GM19351 (cell line): ENCODE measurements around the gene C9orf50.
"Not testable (repeated sequence)": the region's sequence is repeated elsewhere in the genome, so short reads cannot be mapped to it uniquely, and the experiment has no call there.

Source experiments
- ATAC-seq: cut with Tn5 transposase; IDR thresholded peaks from one replicate; pipeline ENCODE4 v1.9.1; 2021; ENCODE audit warnings: mild to moderate bottlenecking, moderate library complexity; ENCODE audit not compliant: unreplicated experiment

Gene C9orf50, protein sequence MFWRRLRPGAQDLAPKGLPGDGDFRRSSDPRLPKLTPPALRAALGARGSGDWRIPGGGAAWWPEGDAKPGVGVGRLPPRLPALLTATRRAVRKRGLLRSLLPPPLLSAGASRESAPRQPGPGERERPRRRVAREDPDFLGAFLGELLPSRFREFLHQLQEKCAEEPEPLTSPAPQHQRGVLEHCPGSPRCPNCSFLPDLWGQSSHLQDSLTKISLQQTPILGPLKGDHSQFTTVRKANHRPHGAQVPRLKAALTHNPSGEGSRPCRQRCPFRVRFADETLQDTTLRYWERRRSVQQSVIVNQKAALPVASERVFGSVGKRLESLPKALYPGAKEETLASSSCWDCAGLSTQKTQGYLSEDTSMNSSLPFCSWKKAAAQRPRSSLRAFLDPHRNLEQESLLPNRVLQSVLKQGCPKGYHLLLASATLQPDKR

DNA sequence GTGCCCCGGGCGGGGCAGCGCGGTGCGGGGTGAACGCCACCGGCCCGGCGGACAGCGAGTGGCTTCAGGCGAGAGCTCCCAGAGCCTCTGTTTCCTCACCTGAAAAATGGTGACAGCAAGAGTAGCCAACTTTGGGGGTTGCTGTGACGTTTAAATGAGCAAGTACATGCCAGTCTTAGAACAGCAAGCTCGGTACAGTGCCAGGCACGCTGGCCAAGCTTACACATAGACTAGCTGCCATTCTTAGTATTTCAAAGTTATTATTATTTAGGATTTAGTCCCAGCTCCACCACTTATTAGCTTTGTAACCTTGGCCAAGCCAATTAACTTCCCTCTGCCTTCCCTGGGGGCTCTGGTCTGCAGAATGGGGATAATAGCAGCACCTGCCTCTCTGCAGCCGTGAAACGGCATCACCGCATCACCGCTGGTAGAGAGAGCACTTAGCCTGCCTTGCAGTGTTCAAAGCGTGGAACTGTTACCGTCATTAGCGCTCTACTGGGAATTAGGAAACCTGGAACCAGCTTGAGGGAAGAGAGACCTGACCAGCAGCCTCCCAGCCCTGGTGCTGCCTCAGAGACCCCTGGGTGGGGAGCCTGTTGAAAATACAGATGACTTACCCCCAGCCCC, at the start of gene C9orf50:
C9orf50 (minus strand) TSS at position 433 of the 627 bp plus-strand sequence. CDS start 527 bp downstream, outside the sequence.
- no peak for ATAC-seq

DNA sequence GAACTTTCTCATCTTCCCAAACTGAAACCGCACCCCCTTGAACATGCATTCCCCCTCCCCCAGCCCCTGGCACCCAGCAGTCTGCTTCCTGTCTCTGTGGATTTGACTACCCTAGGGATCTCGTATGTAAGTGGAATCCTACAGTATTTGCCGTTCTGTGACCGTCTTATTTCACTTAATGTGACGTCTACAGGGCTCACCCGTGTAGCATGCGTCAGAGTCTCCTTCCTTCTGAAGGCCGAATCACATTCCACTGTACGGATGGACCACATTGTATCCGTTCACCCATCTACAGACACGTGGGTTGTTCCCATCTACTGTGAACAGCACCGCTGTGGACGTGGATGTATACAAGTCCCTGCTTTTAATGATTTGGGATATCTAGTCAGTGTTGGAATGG, 49.0 kb upstream of the C9orf50 start:
- no peak for ATAC-seq

DNA sequence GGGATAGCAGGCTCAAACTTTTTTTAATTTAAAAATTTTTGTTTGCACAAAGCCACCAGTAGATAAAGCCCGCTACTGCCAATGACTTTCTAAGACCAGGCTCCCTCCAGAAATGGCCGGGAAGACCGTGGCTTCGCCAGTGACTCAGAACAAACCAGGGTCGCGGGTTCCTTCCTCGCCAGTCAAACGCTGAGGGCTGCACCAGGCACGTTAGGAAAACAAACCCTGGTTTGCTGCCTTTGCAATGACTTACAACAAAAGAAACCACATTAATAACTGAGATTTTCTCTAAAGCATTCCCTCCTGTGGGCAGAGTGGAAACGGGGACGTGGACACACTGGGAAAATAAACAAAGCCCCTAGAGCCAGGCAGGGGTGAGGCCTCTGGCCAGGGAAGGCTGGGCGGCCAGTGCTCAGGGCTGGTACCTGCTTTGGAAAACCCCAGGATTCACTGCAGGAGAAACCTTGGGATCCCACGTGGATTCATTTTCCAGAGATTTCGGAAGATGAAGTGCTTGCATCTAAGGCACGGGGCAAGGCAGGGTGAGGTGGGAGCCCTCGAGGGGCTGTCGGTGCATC, 48.3 kb upstream of the C9orf50 start:
- ATAC-seq, result no peak

DNA sequence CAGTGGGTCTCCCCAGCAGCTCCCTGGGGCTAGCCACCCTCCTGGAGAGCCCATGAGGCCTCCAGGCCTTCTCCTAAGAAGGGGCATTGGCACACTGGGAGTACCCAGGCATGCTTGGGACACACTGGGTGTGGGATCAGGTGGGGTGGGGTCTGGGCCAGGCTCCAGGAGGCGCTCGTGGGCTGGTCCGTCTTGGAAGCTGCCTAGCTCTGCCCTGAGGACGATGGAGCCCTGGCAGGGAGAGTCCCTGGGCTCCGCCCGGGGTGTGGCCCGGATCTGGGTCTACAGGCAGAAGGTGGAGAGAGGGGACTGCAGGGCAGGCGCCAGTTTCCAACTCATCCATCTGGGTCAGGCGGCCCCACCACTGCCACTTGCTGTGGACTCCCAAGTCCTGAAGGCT, 46.9 kb upstream of the C9orf50 start:
- no peak for ATAC-seq

DNA sequence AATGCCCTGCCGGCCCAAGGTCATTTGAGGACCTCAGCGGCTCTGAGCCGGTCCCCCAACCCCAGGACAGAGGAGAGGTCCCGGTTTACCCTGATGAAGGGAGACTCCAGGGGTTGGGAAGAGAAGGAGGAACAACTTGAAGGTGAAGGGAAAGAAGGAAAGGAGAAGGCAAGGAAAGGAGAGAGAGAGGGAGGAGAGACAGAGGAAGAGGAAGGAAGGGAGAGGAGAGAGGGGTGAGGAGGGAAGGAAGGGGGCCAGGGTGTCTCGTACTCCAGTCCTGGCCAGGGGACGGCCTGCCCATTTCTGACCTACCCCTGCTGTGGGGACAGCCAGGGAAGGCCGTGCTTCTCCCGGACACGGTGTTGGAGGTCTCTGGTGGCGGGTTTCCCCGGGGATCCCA, 46.5 kb upstream of the C9orf50 start:
- ATAC-seq, result no peak

DNA sequence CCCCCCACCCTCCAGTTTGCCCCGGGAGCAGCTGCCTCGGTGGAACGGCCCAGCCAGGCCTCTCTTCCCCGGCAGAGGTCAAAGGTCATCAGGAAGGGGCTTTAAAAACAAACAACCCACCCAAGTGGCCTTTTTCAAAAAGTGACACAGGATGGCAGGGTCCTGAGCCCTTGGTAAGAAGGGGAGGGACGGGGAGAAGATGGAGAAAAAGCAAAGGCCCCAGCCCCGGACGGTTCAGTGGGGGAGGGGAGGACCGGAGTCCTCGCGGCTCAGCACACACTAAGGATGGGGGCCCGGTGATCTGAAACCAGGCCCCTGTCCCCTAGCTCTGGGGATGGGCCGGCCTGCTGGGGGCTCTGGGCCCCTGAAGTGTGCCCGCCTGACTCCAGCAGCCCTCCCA, 45.7 kb upstream of the C9orf50 start:
- ATAC-seq, result no peak

DNA sequence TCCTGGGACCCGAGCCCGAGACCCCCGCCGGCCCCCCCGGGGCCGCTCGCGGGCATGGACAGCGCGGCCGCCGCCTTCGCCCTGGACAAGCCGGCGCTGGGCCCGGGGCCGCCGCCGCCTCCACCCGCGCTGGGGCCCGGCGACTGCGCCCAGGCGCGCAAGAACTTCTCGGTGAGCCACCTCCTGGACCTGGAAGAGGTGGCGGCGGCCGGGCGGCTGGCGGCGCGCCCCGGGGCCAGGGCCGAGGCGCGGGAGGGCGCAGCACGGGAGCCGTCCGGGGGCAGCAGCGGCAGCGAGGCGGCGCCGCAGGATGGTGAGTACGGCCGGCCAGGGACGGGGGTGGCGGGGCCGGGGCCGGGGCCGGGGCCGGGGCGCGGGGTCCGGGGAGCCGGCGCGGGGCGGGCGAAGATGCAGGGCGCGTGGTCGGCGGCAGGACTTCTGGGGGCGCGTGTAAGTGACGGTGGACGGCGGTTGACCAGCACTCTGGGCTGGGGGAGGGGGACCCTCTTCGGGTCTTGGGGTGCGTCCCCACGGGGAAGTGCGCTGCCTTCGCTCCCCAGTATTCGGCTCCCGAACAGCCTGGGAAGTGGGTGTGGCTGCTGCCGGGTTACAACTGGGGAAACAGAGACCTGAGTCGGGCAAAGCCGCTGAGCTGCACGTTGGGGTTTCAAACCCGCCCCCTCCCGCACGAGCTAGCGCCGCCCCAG, 45.1 kb upstream of the C9orf50 start:
- ATAC-seq, result no peak

DNA sequence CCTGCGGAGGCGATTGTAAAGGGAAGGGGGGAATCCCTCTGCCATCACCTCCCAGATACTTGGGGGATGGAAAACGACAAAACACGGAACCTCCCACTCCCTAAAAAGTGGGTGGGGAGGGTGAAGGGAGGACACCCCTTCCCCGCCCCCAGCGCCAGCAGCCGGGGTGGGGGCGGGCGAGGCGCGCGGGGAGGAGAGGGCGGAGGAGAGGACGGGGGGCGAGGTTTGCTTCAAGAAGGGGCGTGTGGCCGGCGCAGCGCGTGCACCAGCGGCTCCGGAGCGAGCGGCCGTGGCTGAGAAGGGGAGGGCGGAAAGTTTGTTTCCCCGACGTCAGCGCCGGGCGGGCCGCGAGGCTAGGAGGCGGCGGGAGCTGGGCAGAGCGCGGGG, 44.5 kb upstream of the C9orf50 start, which contains the start of gene PRRX2:
PRRX2 (plus strand) TSS at position 259 of the 387 bp plus-strand sequence. CDS start 221 bp downstream, outside the sequence.
- ATAC-seq, result no peak

DNA sequence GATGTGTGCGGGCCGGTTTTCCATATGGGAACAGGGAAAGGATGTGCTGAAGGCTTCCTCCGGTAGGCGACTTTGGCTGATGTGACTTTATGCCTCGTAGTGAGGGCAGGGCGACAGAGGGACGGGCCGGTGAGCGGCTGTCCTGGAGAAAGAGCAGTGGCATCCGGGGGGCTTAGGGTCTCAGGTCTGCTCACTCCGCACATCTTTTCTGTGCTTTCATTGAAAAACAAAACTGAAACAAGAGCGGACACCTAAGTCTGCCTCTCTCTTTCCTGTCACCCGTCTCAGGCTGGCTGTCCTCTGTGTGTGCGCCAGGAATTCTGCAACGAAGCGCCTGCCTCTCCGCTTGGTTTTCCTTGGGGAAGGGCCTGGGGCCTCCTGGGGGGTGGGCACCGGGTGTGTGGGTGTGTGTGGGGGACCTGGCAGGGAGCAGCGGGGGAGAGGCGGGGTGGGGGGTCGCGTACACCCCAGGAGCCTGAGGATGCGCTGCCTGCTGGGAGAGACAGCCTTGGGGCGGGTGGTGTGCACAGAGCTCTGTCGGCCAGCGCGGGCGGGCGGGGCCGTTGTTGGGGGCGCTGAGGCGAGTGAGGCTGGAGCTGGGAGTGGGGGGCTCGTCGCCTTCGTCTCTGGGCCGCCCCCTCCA, 44.0 kb upstream of the C9orf50 start:
- ATAC-seq, result no peak

DNA sequence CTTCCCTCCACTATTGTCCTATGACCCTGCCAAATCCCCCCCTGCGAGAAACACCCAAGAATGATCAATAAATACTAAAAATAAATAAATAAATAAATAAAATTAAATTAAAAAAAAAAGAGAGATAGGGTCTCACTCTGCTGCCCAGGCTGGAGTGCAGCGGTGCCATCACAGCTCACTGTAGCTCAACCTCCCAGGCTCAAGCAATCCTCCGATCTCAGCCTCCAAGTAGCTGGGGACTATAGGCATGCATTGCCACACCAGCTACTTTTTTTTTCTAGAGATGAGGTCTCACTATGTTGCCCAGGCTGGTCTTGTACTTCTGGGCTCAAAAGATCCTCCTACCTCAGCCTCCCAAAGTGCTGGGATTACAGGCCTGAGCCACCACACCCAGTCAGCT, 41.3 kb upstream of the C9orf50 start:
- ATAC-seq, result not testable (repeated sequence)

DNA sequence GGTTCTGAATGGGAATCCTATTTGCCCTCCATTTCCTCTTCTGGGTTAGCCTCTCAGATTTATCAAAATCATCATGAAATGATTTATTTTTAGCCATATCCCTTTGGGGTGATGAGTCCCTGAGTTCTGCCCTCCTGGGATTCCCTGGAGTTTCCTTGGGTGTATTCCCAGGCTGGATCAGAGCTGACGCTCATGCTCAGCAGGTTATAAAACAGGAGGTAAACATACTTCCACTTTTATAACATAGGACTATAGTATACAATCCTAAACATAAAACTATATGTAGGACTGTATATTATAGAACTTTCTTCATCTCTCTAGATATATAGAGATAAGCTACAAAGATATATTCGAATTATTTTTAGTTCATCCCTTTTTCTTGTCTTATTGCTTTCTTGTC, 40.1 kb upstream of the C9orf50 start:
- no peak for ATAC-seq

DNA sequence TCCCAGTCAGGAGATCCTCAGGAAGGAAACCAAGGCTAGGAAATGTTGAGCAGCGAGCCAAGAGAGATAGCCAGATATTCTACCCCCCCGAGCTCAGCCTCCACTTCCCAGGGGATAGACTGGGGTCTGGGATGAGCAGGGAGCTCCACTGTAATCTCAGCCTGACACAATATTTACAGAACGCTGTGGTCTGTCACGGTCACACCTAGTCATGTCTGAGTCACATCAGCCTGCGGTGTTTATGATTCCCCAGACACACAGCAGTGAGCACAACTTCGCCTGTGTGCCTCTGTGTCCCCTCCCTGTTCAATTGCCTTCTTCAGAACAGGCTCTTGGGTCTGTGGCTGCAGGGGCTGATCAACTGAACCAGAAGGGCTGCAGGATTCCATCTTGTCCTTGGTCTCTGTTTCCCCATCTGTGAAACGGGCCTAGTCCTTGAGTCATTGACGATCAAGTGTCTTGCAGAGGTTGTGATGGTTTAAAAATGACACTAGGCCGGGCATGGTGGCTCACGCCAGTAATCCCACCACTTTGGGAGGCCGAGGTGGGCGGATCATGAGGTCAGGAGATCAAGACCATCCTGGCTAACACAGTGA, 36.0 kb upstream of the C9orf50 start:
- ATAC-seq, result no peak

DNA sequence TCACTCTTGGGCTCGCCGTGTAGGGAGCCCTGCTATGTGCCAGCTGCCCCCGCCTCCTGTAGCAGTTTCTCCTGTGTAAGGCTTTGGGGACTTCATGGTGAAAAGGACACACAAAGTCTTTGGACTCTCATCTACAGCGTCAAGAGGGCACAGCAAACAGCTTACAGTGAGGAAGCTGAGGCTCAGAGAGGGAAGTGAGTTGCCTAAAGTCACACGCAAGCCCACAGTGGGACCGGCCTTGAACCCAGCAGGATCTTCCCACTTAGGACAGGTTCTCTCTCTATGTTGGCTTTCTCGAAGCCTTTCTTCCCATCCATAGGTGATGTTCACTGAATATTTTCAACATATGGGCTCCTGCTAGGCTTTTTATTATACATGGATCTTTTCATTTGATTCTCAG, 34.8 kb upstream of the C9orf50 start:
- ATAC-seq, result no peak

DNA sequence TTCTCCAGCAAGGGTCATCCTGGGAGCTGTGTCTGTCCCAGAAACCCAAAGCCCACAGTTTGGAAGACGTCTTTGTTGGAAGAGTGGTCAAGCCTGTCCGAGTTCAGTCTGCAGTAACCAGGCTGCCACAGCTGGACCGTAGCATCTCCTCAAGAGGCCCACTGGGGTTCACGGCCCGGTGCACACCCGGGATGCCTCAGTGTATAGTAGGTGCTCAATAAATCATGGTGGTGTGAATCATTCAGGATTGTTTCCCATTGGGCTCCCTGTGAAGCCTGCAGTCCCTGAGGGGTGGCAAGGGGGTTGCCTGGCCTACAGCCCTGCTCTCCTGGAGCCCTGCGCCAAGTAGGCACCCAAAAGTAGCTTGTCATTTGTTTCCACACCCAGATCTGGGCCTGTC, 34.3 kb upstream of the C9orf50 start:
- ATAC-seq, result no peak

DNA sequence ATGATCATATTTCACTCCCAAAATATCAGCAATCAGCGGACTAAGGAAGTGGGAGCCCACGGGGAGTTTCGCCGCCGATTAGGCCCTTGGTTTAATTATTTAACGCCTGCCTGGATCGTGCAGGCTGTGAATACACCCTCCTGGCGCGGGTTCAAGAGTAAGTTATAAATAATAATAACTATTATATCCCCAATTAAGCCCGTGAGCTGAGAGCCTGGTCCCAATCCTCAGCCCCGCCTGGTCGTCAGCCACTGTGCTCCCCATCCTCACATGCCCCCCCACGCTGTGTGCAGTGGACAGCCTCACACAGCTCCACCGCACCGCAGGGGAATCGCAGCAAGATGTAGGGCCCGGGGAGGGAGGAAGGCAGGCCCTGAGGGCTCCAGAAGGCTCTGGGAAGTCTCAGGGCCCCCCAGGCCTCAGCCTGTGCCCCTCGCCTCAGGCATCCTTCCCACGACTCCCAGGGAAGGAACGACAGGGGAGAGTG, 33.7 kb upstream of the C9orf50 start:
- no peak for ATAC-seq

DNA sequence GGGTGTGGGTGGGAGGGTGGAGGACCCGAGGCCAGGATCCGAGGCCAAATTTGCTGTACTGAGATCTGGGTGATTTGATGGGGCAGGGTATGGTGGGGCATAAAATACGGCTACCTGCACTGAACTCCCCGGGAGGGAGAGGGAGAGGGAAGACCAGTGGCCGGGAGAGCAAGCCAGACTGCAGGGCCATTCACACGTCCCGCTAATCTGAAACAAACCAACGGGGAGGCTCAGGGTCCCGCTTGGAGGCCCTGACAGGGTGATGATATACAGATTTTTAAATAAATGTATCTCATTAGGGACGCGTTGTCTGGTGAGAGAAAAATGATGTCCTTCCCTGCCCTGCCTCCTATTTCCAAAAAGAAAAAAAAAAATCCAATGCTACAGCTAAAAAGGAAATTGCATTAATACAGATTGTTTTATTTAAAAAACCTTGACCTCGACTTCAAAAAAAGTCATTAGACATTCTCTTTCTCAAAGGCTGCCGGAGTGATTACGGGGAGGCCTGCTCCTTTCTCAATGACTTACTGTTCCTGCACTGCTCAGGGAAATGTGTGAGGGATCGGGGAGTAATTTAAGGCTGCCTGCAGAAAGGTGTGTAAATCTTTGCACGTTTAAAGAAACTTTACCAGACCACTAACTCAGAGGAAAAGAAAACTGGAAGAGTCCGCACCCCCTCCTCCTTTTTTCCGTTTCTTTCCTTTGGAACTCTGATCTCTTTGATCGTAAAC, 33.1 kb upstream of the C9orf50 start:
- ATAC-seq, result no peak

DNA sequence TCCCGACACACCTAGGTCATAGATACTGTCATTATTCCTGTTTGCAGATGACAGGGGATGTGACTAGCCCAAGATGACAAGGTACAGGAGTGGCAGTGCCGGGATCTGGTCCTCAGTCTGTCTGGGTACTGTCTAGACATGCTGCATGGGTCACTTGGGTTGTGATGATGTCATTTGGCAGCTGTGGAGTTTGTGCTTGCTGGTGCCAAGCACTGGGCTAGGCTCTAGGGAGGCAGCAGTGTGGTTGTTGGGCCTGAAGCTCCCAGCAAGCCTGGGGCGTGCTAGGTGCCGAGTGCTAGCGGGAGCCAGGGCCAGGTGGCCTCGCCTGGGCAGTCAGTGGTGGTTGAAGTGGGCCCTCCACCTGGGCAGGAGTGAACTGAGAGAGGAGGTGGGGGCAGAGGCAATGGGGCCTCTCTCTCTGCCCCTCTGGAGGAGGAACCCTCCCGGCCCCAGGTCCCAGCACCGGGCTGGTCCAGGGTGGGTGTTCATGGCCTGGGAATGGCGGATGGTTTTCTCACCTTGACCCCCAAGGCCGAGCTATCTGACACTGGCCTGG, 29.9 kb upstream of the C9orf50 start:
- no peak for ATAC-seq

DNA sequence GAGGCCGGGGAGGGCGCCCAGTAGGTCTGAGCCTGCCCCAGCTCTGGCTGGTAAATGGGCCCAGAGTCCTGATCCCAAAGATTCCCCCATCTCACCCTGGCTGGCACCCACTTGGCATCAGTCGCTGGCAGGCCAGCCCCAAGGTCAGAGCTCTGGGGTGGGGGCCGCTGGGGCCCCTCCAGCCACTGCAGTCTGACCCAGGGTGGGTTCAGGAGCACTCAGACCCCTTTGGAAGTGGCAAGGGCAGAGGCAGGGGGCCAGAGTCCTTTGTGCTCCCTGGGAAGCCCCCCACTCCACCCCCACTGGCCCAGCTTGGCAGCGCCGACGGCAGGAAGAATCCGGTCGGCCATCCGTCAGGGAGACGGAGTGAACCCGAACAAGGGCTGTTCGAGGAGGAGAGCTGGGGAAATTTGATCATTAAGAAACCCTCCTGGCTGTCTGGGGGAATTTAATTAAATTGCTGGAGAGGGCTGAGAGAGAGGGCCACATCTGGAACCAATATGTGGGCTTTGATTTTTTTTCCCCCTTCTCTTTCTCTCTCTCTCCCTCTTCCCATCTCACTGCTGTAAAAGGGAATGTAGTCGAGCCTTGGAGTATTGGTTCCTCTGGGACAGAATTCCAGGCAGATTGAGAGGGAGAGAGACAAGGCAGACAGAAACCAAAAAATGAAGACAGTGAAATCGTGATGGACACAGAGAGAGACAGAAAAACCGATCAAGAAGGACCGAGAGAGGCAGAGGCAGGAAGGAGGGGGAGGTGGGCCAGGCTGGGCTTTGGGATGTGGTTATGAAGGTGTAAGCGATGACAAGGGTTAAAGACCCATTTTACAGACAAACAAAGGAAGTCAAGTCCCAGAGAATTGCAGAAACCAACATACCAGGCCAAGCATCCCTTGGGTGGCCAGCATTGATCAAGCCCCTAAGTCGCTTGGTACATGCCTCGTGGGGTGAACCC, 29.1 kb upstream of the C9orf50 start:
- ATAC-seq, result no peak
